HPDE6-E6E7 (cell line): ENCODE results near the gene HSF4.
"Not testable (repeated sequence)": the region's sequence is repeated elsewhere in the genome, so short reads cannot be mapped to it uniquely, and the experiment has no call there.

Experiments used
- DNase-seq: peaks from one replicate; pipeline ENCODE4 v3.0.0; 2011; ENCODE audit warnings: missing footprints; ENCODE audit errors: extremely low spot score

The HSF4 gene

GRCh38 chr16:67164599-67165061, at the start of gene HSF4:
Gene HSF4, plus strand, starts transcription at chr16:67164745. Its CDS starts 67 bp downstream, at chr16:67164812.
- DNase-seq: no peak

- DNase-seq: no peak
Observed at GRCh38 chr16:67114793-67115192, 49.8 kb upstream of the HSF4 start.

GRCh38 chr16:67115639-67116038, 48.9 kb upstream of the HSF4 start:
- DNase-seq: no peak

GRCh38 chr16:67116388-67117311, 47.9 kb upstream of the HSF4 start:
- DNase-seq: no peak

GRCh38 chr16:67117716-67118115, 46.8 kb upstream of the HSF4 start:
- no peak for DNase-seq

GRCh38 chr16:67120025-67120424, 44.5 kb upstream of the HSF4 start:
- no peak for DNase-seq

GRCh38 chr16:67122799-67123198, 41.7 kb upstream of the HSF4 start:
- not testable (repeated sequence) for DNase-seq

GRCh38 chr16:67128417-67128816, 36.1 kb upstream of the HSF4 start:
- no peak for DNase-seq

GRCh38 chr16:67128887-67129286, 35.7 kb upstream of the HSF4 start:
- DNase-seq: no peak

- DNase-seq: no peak
Observed at GRCh38 chr16:67129422-67129821, 35.1 kb upstream of the HSF4 start.

- DNase-seq: no peak
Observed at GRCh38 chr16:67137605-67138004, 26.9 kb upstream of the HSF4 start.

GRCh38 chr16:67141391-67141790, 23.2 kb upstream of the HSF4 start:
- DNase-seq: no peak

GRCh38 chr16:67142342-67142741, 22.2 kb upstream of the HSF4 start:
- DNase-seq: no peak

GRCh38 chr16:67144943-67145342, 19.6 kb upstream of the HSF4 start:
- DNase-seq: no peak

GRCh38 chr16:67145746-67146145, 18.8 kb upstream of the HSF4 start:
- DNase-seq: no peak

- no peak for DNase-seq
Observed at GRCh38 chr16:67146523-67147357, 17.8 kb upstream of the HSF4 start.

- no peak for DNase-seq
Observed at GRCh38 chr16:67147437-67148140, 17.0 kb upstream of the HSF4 start.

GRCh38 chr16:67148221-67148620, 16.3 kb upstream of the HSF4 start:
- no peak for DNase-seq

GRCh38 chr16:67148656-67149275, 15.8 kb upstream of the HSF4 start:
- no peak for DNase-seq

- no peak for DNase-seq
Observed at GRCh38 chr16:67149276-67150046, 15.1 kb upstream of the HSF4 start.
